GM23248 (cell line): ENCODE data around the gene LILRA5. TPM values are rescaled to one million over a fixed set of nuclear protein-coding genes. Genes with fewer than 3 reads are reported as not detected.
"Not testable (repeated sequence)": the region's sequence is repeated elsewhere in the genome, so short reads cannot be mapped to it uniquely, and the experiment has no call there.

Experiments
- DNase-seq: peaks from one replicate; pipeline ENCODE4 v3.0.0-alpha.2; 2015
- H2AFZ ChIP-seq: fragments of 200-600 bp; sonication (generic); 2 replicates; pipeline ENCODE4 v1.6.1; 2016; ENCODE audit warnings: antibody characterized with exemption
- H3F3A ChIP-seq: fragments of 200-600 bp; sonication (generic); 2 replicates; pipeline ENCODE4 v1.6.1; 2016; ENCODE audit warnings: mild to moderate bottlenecking, antibody characterized with exemption, mixed run types; ENCODE audit not compliant: insufficient read depth
- H3K27ac ChIP-seq: fragments of 200-600 bp; sonication (generic); 2 replicates; pipeline ENCODE4 v1.5.1; 2016; ENCODE audit warnings: mild to moderate bottlenecking
- H3K27me3 ChIP-seq: fragments of 200-600 bp; sonication (generic); replicated peaks from 2 replicates; pipeline ENCODE4 v1.6.1; 2016; ENCODE audit warnings: mild to moderate bottlenecking; ENCODE audit not compliant: insufficient read depth
- H3K36me3 ChIP-seq: fragments of 200-600 bp; sonication (generic); 2 replicates; pipeline ENCODE4 v1.6.1; 2016; ENCODE audit warnings: low read depth, mild to moderate bottlenecking
- H3K4me1 ChIP-seq: fragments of 200-600 bp; sonication (generic); 2 replicates; pipeline ENCODE4 v1.6.1; 2016; ENCODE audit warnings: mild to moderate bottlenecking; ENCODE audit not compliant: insufficient read depth
- H3K4me2 ChIP-seq: fragments of 200-600 bp; sonication (generic); one replicate; pipeline ENCODE4 v1.6.1; 2016; ENCODE audit warnings: mild to moderate bottlenecking; ENCODE audit not compliant: unreplicated experiment
- H3K4me3 ChIP-seq: fragments of 200-600 bp; sonication (generic); 2 replicates; pipeline ENCODE4 v1.5.1; 2016; ENCODE audit warnings: mild to moderate bottlenecking
- H3K79me2 ChIP-seq: fragments of 200-600 bp; sonication (generic); 2 replicates; pipeline ENCODE4 v1.6.1; 2016; ENCODE audit warnings: mild to moderate bottlenecking; ENCODE audit not compliant: insufficient read depth
- H3K9ac ChIP-seq: fragments of 200-600 bp; sonication (generic); 2 replicates; pipeline ENCODE4 v1.6.1; 2016; ENCODE audit warnings: mild to moderate bottlenecking
- H3K9me2 ChIP-seq: fragments of 200-600 bp; sonication (generic); 2 replicates; pipeline ENCODE4 v1.6.1; 2016; ENCODE audit warnings: mixed run types, mild to moderate bottlenecking, moderate library complexity; ENCODE audit not compliant: insufficient read depth
- H3K9me3 ChIP-seq: fragments of 200-600 bp; sonication (generic); one replicate; pipeline ENCODE4 v1.6.1; 2017; ENCODE audit warnings: low read depth
- H4K20me1 ChIP-seq: fragments of 200-600 bp; sonication (generic); 2 replicates; pipeline ENCODE4 v1.6.0; 2016; ENCODE audit not compliant: insufficient read depth
- EZH2 ChIP-seq: fragments of 200-600 bp; sonication (generic); IDR thresholded peaks from 2 replicates; pipeline ENCODE4 v1.6.1; 2018; ENCODE audit warnings: antibody characterized with exemption, mild to moderate bottlenecking; ENCODE audit not compliant: insufficient read depth, poor library complexity, severe bottlenecking
- EZH2phosphoT487 ChIP-seq: fragments of 200-600 bp; sonication (generic); IDR thresholded peaks from 2 replicates; pipeline ENCODE4 v1.6.1; 2018; ENCODE audit warnings: antibody characterized with exemption, moderate library complexity, mild to moderate bottlenecking, low read depth; ENCODE audit not compliant: insufficient read depth
- WGBS, 2 experiments: methylation state at CpG; one replicate each; pipeline ENCODE4 v1.1.6; 2015 to 2017; ENCODE audit warnings: low lambda C conversion rate in 2 of 2, low coverage in 1 of 2; ENCODE audit errors: missing lambda C conversion rate in 2 of 2; 5-methylcytosine and 5-hydroxymethylcytosine counted together
- in situ Hi-C: fragments of 300-500 bp; cut with MboI; formaldehyde crosslinking; loops from 2 replicates; pipeline ENCODE4 v1.15.0; 2020
- polyA plus RNA-seq: library from polyadenylated mRNA; unstranded; fragments of >200 nt; fragmentation: Nextera tagmentation; extraction: Ambion mirVana; gene quantifications from 2 replicates; pipeline ENCODE4 v1.2.1, GENCODE V29; 2016
- total RNA-seq: library from RNA; depleted of rRNA; stranded (reverse); fragments of >200 nt; shearing (Covaris generic); gene quantifications from 2 replicates; pipeline ENCODE4 v1.2.3, GENCODE V29; 2014; rRNA removed

The LILRA5 gene
- not detected in 2 replicates for total RNA-seq
- polyA plus RNA-seq, result not detected in 2 replicates

GRCh38 chr19:54312436-54313377 lies at the start of gene LILRA5:
TSS of gene LILRA5 (minus strand) at chr19:54313166. CDS start at chr19:54313019, 147 bp downstream.
- no peaks in the 10 kb centered on the region for H3K9me3 ChIP-seq
- H3K27me3 ChIP-seq, result no peaks in the 10 kb centered on the region
- WGBS, 2 experiments, result 11 to 14% methylated on average over 12 to 13 of the region's 13 CpGs
- H3K79me2 ChIP-seq, result no peaks in the 10 kb centered on the region
- H3K9ac ChIP-seq, result no peak within 1 kb of the TSS
- TF ChIP-seq EZH2, result no peak
- TF ChIP-seq EZH2phosphoT487, result no peak
- H3F3A ChIP-seq, result no peaks in the 10 kb centered on the region
- H3K4me2 ChIP-seq, result no peak within 1 kb of the TSS
- in situ Hi-C loops, result no loop called here
- H3K27ac ChIP-seq, result no peak within 1 kb of the TSS
- no peak within 1 kb of the TSS for H2AFZ ChIP-seq
- H4K20me1 ChIP-seq, result no peaks in the 10 kb centered on the region
- no peaks in the 10 kb centered on the region for H3K4me1 ChIP-seq
- H3K36me3 ChIP-seq, result no peaks in the 10 kb centered on the region
- no peak within 1 kb of the TSS for H3K4me3 ChIP-seq
- no peak for DNase-seq
- H3K9me2 ChIP-seq, result no peaks in the 10 kb centered on the region

GRCh38 chr19:54361680-54362422 lies 48.9 kb upstream of the LILRA5 start:
- H3K27me3 ChIP-seq, H3K9ac ChIP-seq, in situ Hi-C loops, DNase-seq, H2AFZ ChIP-seq, H3K79me2 ChIP-seq, H3K9me2 ChIP-seq, H3K4me1 ChIP-seq, H4K20me1 ChIP-seq, H3K4me2 ChIP-seq, H3K4me3 ChIP-seq, H3F3A ChIP-seq, H3K9me3 ChIP-seq, H3K27ac ChIP-seq, H3K36me3 ChIP-seq: not testable (repeated sequence)
- WGBS, 2 experiments, result 20 to 23% methylated on average over 7 of the region's 10 CpGs

- H3K79me2 ChIP-seq, H3K4me1 ChIP-seq, H3K27ac ChIP-seq, H4K20me1 ChIP-seq, H3K9ac ChIP-seq, H3K9me2 ChIP-seq, H3F3A ChIP-seq, DNase-seq, H3K4me2 ChIP-seq, H3K36me3 ChIP-seq, H3K27me3 ChIP-seq, in situ Hi-C loops, H3K4me3 ChIP-seq, H2AFZ ChIP-seq, H3K9me3 ChIP-seq: not testable (repeated sequence)
- WGBS, 2 experiments, result 10 to 14% methylated on average over 16 to 17 of the region's 21 CpGs
Observed at GRCh38 chr19:54359149-54359820, 46.3 kb upstream of the LILRA5 start.

- Histone ChIP-seq H3F3A (no peaks in the 10 kb centered on the region), H3K27me3 (no peaks in the 10 kb centered on the region), H2AFZ (no peak overlapping the region), H3K9ac (no peak overlapping the region), H4K20me1 (no peaks in the 10 kb centered on the region), H3K4me3 (no peak overlapping the region), H3K4me1 (no peaks in the 10 kb centered on the region), H3K79me2 (no peaks in the 10 kb centered on the region), H3K9me2 (no peaks in the 10 kb centered on the region), H3K36me3 (no peaks in the 10 kb centered on the region), H3K27ac (no peak overlapping the region), H3K9me3 (no peaks in the 10 kb centered on the region), H3K4me2 (no peak overlapping the region)
- in situ Hi-C loops, result no loop called here
- WGBS, 2 experiments, result 38 to 46% methylated on average over 13 to 16 of the region's 16 CpGs
- TF ChIP-seq EZH2 (no peak), EZH2phosphoT487 (no peak)
- DNase-seq, result no peak
Observed at GRCh38 chr19:54357381-54357780, 44.4 kb upstream of the LILRA5 start.
